Measurements from ENCODE around the gene PPP3R1.

PPP3R1 gene

DNA sequence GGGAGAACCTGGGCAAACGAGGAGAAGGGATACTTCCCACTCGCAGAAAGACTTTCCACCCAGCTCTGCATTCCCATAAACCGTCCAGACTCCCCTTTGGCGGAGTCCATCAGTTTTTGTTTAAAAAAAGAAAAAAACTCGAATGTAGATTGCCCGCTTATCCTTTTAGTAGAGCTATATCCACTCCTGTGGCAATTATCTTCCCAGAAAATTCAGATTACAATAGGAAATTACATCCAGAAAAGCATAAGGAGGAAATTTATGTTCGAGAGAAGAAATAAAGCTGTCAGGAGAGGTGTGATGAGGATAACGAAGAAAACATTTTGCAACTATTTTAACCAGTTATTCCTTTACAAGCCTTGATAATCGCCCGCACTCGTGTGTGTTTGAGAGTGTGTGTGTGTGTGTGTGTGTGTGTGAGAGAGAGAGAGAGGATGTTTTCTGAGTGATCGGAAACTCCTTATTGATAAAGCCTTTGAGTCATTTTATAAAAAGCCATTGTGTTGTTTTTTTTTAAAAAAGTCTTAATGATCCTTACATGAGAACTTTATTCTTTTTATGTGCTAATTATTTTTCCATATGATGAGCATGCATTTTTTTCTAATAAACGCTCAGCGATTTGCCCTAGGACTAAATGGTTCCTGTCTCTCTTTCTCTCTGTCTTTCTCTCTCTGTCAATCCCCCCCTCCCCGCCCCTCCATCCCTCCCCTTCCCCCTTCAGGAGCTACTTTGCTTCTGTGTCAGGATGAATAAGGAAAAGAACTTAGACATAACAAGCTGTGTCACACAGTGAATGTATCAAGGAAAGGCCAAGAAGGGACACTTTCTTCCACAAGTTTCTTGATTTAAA lies 1.1 kb upstream of the PPP3R1 start:
- DNase-seq: no peak

DNA sequence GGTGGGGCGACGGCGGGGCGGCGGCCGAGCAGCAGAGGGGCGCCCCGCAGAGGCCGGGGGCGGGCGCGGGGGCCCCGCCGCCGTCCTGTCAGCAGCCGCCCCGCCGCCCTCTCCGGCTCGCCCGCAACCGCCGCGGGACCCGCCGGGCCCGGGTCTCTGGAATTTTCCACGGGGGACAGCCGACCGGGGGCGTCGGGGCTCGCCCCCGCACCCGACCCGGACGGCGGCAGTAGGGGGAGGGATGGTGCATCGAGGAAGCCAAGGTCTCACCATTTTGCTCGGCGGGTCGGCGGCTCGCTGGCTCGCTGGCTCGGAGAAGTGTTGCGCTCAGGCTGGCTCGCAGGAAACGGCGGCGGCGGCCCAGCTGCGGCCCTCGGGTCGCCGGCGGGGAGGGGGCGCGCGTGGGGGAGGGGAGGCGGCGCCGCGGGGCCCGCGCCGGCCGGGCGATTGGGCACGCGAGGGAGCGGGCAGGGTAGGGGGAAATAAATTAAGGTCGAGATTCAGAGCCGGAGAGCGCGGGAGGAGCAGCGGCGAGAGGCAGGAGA lies 405 bp downstream of the PPP3R1 start:
- peak; percentile 63 to 70 for DNase-seq

GRCh38 chr2:68251187-68251854 lies 1.0 kb downstream of the PPP3R1 start:
- DNase-seq: peak; percentile 69 to 75

- DNase-seq: no peak
These were observed 1.6 kb downstream of the PPP3R1 start for GRCh38 chr2:68250652-68251186.

DNA sequence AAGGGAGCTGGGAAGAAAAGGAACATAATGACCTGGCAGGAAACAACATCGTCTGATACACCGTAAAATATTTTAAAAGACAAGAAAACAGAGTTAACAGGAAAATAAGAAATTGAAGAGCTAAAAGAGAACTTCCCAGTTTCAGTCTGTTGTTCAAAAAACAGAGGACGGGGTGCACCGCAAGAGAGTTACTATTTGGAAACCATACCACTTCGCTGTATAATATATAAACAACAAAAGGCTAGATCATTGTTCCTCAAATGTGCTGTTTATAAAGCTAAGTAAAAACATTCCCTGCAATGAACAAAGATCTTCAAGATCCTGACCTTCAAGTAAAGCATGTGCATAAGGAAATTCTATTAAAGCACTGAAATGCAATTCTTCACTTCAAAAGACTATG lies 2.1 kb downstream of the PPP3R1 start:
- DNase-seq: no peak

- DNase-seq: no peak
These were observed 3.5 kb downstream of the PPP3R1 start for GRCh38 chr2:68248806-68249205.

- DNase-seq: no peak
These were observed 4.0 kb downstream of the PPP3R1 start for GRCh38 chr2:68248361-68248760.

DNA sequence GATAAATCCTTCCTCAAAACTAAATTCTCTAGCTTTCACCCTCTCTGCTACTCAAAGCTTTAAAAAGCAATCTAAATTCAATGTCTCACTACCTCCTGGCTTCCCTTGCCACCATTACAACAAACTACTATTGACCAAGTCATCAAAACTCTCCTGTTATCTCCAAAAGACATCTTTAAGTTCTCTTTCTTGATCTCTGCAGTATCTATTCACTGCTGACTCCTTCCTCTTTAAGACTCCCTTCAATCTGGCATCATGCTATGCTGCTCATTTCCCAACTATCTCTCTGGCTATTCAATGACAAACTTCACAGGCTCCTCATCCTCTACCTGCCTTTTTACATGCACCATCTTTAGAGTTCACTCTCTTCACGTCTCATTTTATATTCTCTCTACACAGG lies 5.9 kb downstream of the PPP3R1 start:
- no peak for DNase-seq

- no peak for DNase-seq
These were observed 6.7 kb downstream of the PPP3R1 start for GRCh38 chr2:68245672-68246071.

- DNase-seq: no peak
These were observed 7.3 kb downstream of the PPP3R1 start for GRCh38 chr2:68245066-68245465.

DNA sequence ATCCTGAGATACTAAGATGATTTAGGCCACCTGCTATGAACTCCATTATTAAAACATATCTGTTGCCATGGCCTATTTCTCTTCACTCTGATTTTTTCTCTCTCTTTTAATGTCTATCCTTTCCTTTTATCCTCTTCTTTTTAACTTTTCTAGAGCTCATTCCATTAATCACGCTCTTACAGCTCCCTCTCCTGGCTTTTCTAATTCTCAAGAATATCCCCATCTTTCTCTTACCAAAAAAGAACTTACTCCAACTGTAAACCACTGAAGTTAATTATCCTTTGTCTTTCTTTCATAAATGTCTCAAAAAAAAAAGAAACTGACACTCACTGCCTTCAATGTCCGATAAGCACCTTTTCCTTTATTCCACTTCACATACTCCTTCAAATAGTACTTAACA lies 7.9 kb downstream of the PPP3R1 start:
- DNase-seq: no peak

GRCh38 chr2:68241732-68242131 lies 10.6 kb downstream of the PPP3R1 start:
- DNase-seq: no peak

GRCh38 chr2:68240446-68240845 lies 11.9 kb downstream of the PPP3R1 start:
- DNase-seq: no peak

GRCh38 chr2:68238955-68239822 lies 13.1 kb downstream of the PPP3R1 start:
- no peak for DNase-seq

- DNase-seq: no peak
These were observed 14.3 kb downstream of the PPP3R1 start for GRCh38 chr2:68237976-68238580.

- no peak for DNase-seq
These were observed 14.9 kb downstream of the PPP3R1 start for GRCh38 chr2:68237404-68237803.

GRCh38 chr2:68236876-68237275 lies 15.5 kb downstream of the PPP3R1 start:
- DNase-seq: no peak

- DNase-seq: no peak
These were observed 16.1 kb downstream of the PPP3R1 start for GRCh38 chr2:68236103-68236734.

DNA sequence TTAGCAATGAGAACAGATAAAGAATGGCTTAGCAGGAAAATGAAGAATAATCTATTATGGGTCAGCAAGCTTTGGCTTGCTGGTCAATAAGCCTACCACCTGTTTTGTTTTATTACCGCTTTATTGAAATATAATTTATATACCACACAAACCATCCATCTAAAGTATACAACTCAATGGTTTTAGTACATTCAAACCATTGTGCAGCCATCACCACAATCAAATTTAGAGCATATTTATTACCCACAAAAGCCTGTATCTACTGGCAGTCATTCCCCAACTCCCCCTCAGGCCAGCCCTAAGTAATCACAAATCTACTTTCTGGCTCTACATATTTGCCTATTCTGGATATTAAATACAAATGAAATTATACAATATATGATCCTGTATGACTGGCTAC lies 17.2 kb downstream of the PPP3R1 start:
- no peak for DNase-seq

DNA sequence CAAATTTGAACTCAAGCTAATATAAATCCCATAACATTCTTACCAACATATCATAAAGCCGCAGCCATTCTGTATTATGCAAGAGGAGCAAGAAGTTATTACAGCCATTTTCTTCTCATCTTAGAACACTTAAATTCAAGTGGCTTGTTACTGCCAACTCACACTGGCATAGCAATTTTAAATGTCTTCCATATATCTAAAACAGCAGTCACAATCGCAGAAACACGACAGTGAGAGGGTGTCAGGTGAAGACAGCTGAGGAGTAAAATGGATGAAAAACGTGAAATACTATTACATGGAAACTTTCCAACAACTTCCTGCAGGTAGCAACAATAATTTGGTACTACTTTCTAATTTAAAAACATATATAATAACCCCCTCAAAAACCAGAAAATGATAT lies 17.9 kb downstream of the PPP3R1 start:
- no peak for DNase-seq

GRCh38 chr2:68231061-68231372 lies 21.3 kb downstream of the PPP3R1 start:
- no peak for DNase-seq

Measured in activated T-cell treated with anti-CD3 and anti-CD28 coated beads, Interleukin-2, amount 50 U/mL, for 48 hours (primary cell).